Tibial artery (tissue), 4 donors: ENCODE data around the gene MYBBP1A.

Source experiments
- DNase-seq, 2 donors: peaks; one replicate each; pipeline ENCODE4 v3.0.0-alpha.2; 2019
- H3K27ac ChIP-seq, 2 donors: fragments of 200-600 bp; sonication (generic) in 1 of 2; 1 replicate in 1 of 2; 2 replicates in 1 of 2; pipeline ENCODE4 v1.5.1; 2018 to 2019; ENCODE audit warnings: mild to moderate bottlenecking in 1 of 2
- H3K27me3 ChIP-seq, 2 donors: fragments of 200-600 bp; sonication (generic) in 1 of 2; one replicate each; pipeline versions ENCODE4 v1.5.1 to v1.6.0; 2016 to 2019
- H3K36me3 ChIP-seq, 3 donors: fragments of 200-600 bp; sonication (generic) in 2 of 3; one replicate each; pipeline ENCODE4 v1.5.1; 2016 to 2019; ENCODE audit warnings: mild to moderate bottlenecking in 2 of 3
- H3K4me1 ChIP-seq, 4 donors: fragments of 200-600 bp; sonication (generic) in 2 of 4; 1 replicate in 3 of 4; 2 replicates in 1 of 4; pipeline ENCODE4 v1.5.1; 2016 to 2019
- H3K4me3 ChIP-seq, 2 donors: fragments of 200-600 bp; sonication (generic) in 1 of 2; 1 replicate in 1 of 2; 2 replicates in 1 of 2; pipeline ENCODE4 v1.5.1; 2018 to 2019; ENCODE audit warnings: mild to moderate bottlenecking in 2 of 2
- H3K9me3 ChIP-seq, 3 donors: fragments of 200-600 bp; sonication (generic) in 1 of 3; one replicate each; pipeline ENCODE4 v1.5.1; 2016 to 2019
- CTCF ChIP-seq, 2 experiments: fragments of 200-600 bp in 1 of 2; fragments of 450-650 bp in 1 of 2; IDR thresholded peaks; one replicate each; pipeline ENCODE4 v1.5.1; 2017 to 2019; ENCODE audit warnings: antibody characterized with exemption in 2 of 2, mild to moderate bottlenecking in 1 of 2, moderate library complexity in 1 of 2
- intact Hi-C: fragments of 100-400 bp; cut with DNase I; formaldehyde crosslinking; loops from one replicate; pipeline ENCODE4 v1.15.0; 2023; ENCODE audit warnings: low total_unique reads

MYBBP1A gene

GRCh38 chr17:4505187-4505586 lies 50.0 kb downstream of the MYBBP1A start:
- no peaks in the 10 kb centered on the region for H3K9me3 ChIP-seq
- H3K36me3 ChIP-seq = no peaks in the 10 kb centered on the region
- H3K27me3 ChIP-seq = peaks cover 0 to 29% of the 10 kb centered on the region in 2 donors
- peaks cover 0 to 45% (median 30%) of the 10 kb centered on the region in 4 donors for H3K4me1 ChIP-seq
- no peak overlapping the region for H3K4me3 ChIP-seq
- no peak overlapping the region for H3K27ac ChIP-seq
- TF ChIP-seq CTCF (IDR thresholded peaks at IDR 0.05) = no peak
- intact Hi-C loops = no loop called here
- no peak for DNase-seq

- TF ChIP-seq CTCF (IDR thresholded peaks at IDR 0.05) = no peak
- DNase-seq = no peak
- peaks cover 0 to 35% of the 10 kb centered on the region in 2 donors for H3K27me3 ChIP-seq
- H3K9me3 ChIP-seq = no peaks in the 10 kb centered on the region
- no peak overlapping the region for H3K27ac ChIP-seq
- peaks cover 0 to 45% (median 30%) of the 10 kb centered on the region in 4 donors for H3K4me1 ChIP-seq
- H3K36me3 ChIP-seq = no peaks in the 10 kb centered on the region
- H3K4me3 ChIP-seq = no peak overlapping the region
- intact Hi-C loops = no loop called here
These were observed 51.0 kb downstream of the MYBBP1A start for GRCh38 chr17:4504188-4504587.

- H3K4me3 ChIP-seq = no peak overlapping the region
- TF ChIP-seq CTCF (IDR thresholded peaks at IDR 0.05) = no peak
- peaks cover 0 to 42% (median 28%) of the 10 kb centered on the region in 4 donors for H3K4me1 ChIP-seq
- no peak for DNase-seq
- intact Hi-C loops = no loop called here
- H3K27ac ChIP-seq = no peak overlapping the region
- peaks cover 0 to 35% of the 10 kb centered on the region in 2 donors for H3K27me3 ChIP-seq
- H3K36me3 ChIP-seq = no peaks in the 10 kb centered on the region
- H3K9me3 ChIP-seq = no peaks in the 10 kb centered on the region
These were observed 51.7 kb downstream of the MYBBP1A start for GRCh38 chr17:4503283-4504025.

GRCh38 chr17:4502466-4503154 lies 52.6 kb downstream of the MYBBP1A start:
- H3K36me3 ChIP-seq = no peaks in the 10 kb centered on the region
- no peak for TF ChIP-seq CTCF (IDR thresholded peaks at IDR 0.05)
- DNase-seq = no peak
- no peak overlapping the region for H3K27ac ChIP-seq
- intact Hi-C loops = no loop called here
- H3K4me1 ChIP-seq = peaks cover 0 to 44% (median 33%) of the 10 kb centered on the region in 4 donors
- H3K4me3 ChIP-seq = no peak overlapping the region
- H3K27me3 ChIP-seq = peaks cover 0 to 35% of the 10 kb centered on the region in 2 donors
- H3K9me3 ChIP-seq = no peaks in the 10 kb centered on the region

GRCh38 chr17:4501295-4501949 lies 53.8 kb downstream of the MYBBP1A start:
- no peak for DNase-seq
- Histone ChIP-seq H3K4me1 (peaks cover 0 to 46% (median 33%) of the 10 kb centered on the region in 4 donors), H3K4me3 (no peak overlapping the region), H3K27ac (no peak overlapping the region), H3K9me3 (no peaks in the 10 kb centered on the region), H3K27me3 (peaks cover 0 to 35% of the 10 kb centered on the region in 2 donors), H3K36me3 (no peaks in the 10 kb centered on the region)
- intact Hi-C loops = no loop called here
- TF ChIP-seq CTCF (IDR thresholded peaks at IDR 0.05) = no peak
